Large intestine (tissue), 3 donors: ENCODE results near the gene COLQ. TPM values are rescaled to one million over a fixed set of nuclear protein-coding genes. Genes with fewer than 3 reads are reported as not detected.
"Not testable (repeated sequence)": the region's sequence is repeated elsewhere in the genome, so short reads cannot be mapped to it uniquely, and the experiment has no call there.

ENCODE experiments used
- DNase-seq, 2 donors: peaks; one replicate each; pipeline versions ENCODE4 v3.0.0 to v3.0.0-alpha.2; 2013
- H3K27ac ChIP-seq: one replicate; pipeline ENCODE4 v1.5.1; 2013; ENCODE audit warnings: low read length
- H3K27me3 ChIP-seq: 2 replicates; pipeline ENCODE4 v1.6.1; 2013; ENCODE audit warnings: low read length; ENCODE audit not compliant: control insufficient read depth, insufficient read depth
- H3K36me3 ChIP-seq: 2 replicates; pipeline ENCODE4 v1.6.1; 2013; ENCODE audit warnings: low read length; ENCODE audit not compliant: control insufficient read depth, insufficient read depth
- H3K4me1 ChIP-seq: one replicate; pipeline ENCODE4 v1.6.1; 2013; ENCODE audit warnings: low read length; ENCODE audit not compliant: control insufficient read depth, insufficient read depth
- H3K4me3 ChIP-seq: one replicate; pipeline ENCODE4 v1.5.1; 2013; ENCODE audit warnings: low read length
- H3K9me3 ChIP-seq: one replicate; pipeline ENCODE4 v1.6.1; 2013; ENCODE audit warnings: mild to moderate bottlenecking, low read depth, low read length, moderate library complexity; ENCODE audit not compliant: control insufficient read depth
- WGBS: methylation state at CpG from one replicate; pipeline ENCODE4 v1.1.5; 2013; ENCODE audit warnings: low lambda C conversion rate; ENCODE audit not compliant: insufficient coverage; 5-methylcytosine and 5-hydroxymethylcytosine counted together
- polyA plus RNA-seq: library from polyadenylated mRNA; unstranded; fragments of 120-200 nt; gene quantifications from one replicate; pipeline ENCODE4 v1.2.1, GENCODE V29; 2013

Gene COLQ
- polyA plus RNA-seq, 1 donor = 4.7 TPM

DNA sequence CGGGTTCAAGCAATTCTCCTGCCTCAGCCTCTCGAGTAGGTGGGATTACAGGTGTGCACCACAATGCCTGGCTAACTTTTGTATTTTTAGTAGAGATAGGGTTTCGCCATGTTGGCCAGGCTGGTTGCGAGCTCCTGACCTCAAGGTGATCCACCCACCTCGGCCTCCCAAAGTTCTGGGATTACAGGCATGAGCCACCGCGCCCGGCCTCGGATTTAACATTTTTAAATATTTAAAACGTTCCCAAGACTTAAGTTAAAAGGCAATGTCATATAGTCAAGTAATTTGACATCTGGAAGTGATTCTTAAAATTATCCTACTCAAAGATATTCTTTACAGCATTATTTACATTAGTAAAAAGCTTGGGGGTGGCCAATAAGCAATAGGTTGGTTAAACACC, 64.6 kb downstream of the COLQ start:
- not testable (repeated sequence) for DNase-seq, H3K36me3 ChIP-seq, H3K27me3 ChIP-seq, H3K27ac ChIP-seq, H3K9me3 ChIP-seq, H3K4me3 ChIP-seq, H3K4me1 ChIP-seq
- WGBS = 100% methylated on average over 1 of the region's 10 CpGs

DNA sequence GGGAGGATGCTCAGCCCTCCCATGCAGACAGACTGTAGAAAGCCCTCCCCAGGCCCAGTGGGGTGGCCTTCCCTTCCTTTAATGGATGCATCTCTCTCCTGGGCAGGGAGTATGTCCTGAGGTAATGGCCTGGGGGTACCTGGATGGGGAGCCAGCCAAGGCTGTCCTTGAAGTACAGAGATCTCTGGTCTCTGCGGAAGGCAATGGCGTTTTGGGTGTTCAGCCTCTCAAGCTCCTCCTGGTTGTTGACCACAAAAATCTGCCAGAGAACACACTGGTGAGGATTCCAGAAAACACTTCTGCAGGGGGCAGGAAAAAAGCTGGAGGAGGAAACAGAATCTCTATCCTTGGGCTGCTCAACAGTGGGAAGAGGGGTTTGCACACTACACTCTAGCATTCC, 65.2 kb downstream of the COLQ start:
- Histone ChIP-seq H3K27ac (no peak overlapping the region), H3K4me3 (no peak overlapping the region), H3K4me1 (no peaks in the 10 kb centered on the region), H3K27me3 (no peaks in the 10 kb centered on the region), H3K36me3 (peaks cover 2% of the 10 kb centered on the region), H3K9me3 (no peaks in the 10 kb centered on the region)
- WGBS = no CpG with 5 or more reads among the region's 2 CpGs
- no peak for DNase-seq

DNA sequence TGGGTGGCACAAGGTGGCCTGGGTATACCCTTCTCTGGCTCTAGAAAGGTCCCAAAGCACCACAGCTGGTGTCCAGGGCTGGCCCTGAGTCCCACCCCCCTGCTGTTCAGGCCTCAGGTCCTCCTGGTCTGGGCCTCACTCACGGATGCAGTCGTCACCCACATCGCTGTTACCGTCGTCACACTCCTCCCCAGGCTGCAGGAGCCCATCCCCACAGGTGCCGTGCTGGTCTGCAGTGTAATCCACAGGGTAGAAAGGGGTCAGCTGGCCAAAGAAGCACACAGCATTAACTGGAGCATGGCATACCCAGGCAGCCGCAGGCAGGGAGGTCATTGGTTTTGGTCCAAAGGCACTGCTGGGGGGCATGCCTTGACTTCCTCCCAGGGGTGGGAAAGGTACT, 65.8 kb downstream of the COLQ start:
- Histone ChIP-seq H3K9me3 (no peaks in the 10 kb centered on the region), H3K36me3 (peaks cover 4% of the 10 kb centered on the region), H3K4me1 (no peaks in the 10 kb centered on the region), H3K27me3 (no peaks in the 10 kb centered on the region), H3K27ac (no peak overlapping the region), H3K4me3 (no peak overlapping the region)
- WGBS = no CpG with 5 or more reads among the region's 7 CpGs
- DNase-seq = no peak

DNA sequence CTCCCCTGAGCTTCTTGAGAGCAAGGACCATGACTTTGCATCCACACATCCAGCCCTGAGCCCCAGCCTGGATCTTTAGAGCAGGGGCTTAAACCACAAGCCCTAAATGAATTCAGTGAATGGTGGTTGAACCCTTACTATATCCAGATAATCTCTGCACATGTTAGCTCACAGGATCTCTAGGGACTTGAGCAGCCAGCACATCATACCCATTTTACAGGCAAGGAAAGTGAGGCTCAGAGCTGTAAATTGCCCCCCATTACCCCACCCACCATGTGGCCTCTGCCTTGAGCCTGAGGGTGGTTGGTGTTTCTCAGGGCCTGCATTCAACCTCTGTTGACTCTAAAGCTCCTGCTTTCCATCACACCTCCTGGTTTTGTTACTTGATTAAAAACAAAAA, 66.5 kb downstream of the COLQ start:
- no peaks in the 10 kb centered on the region for H3K4me1 ChIP-seq

DNA sequence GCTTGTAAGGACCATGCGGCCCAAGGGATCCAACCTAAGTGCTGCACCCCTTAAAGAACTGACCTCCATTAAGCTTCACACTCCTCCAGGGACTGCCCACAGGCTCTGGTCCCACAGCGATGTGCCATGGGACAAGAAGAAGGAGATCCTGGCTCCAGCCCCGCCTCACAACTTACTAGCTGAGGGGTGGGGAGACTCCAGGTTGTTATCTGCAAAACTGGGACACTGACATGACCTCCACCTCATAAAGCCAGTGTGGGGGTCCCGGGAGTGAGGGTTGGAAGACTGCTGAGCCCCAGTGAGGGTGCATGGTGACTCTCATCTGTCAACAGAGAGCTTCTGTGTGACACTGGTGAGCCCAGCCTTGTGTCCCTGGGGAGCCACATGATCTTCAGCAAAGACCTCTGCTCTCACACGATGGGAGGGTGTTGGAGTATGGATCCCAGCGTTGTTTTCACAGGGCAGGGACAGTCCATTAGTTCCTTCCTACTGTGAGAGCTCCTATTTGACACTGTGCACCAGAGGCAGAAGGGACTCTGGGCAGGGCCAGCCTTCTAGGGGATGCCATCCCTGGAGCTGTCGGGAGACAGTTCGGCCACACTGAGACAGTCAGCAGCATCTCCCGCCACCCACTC, 67.4 kb downstream of the COLQ start:
- no peaks in the 10 kb centered on the region for H3K27me3 ChIP-seq
- no peak overlapping the region for H3K4me3 ChIP-seq
- H3K27ac ChIP-seq = no peak overlapping the region
- no CpG with 5 or more reads among the region's 9 CpGs for WGBS
- DNase-seq = no peak
- H3K36me3 ChIP-seq = peaks cover 6% of the 10 kb centered on the region
- H3K9me3 ChIP-seq = no peaks in the 10 kb centered on the region
- H3K4me1 ChIP-seq = no peaks in the 10 kb centered on the region

More for the DNA sequence above, 66.5 kb downstream of the COLQ start:
- Histone ChIP-seq H3K36me3 (peaks cover 4% of the 10 kb centered on the region), H3K4me3 (no peak overlapping the region), H3K27ac (no peak overlapping the region), H3K9me3 (no peaks in the 10 kb centered on the region), H3K27me3 (no peaks in the 10 kb centered on the region)
- DNase-seq = no peak

DNA sequence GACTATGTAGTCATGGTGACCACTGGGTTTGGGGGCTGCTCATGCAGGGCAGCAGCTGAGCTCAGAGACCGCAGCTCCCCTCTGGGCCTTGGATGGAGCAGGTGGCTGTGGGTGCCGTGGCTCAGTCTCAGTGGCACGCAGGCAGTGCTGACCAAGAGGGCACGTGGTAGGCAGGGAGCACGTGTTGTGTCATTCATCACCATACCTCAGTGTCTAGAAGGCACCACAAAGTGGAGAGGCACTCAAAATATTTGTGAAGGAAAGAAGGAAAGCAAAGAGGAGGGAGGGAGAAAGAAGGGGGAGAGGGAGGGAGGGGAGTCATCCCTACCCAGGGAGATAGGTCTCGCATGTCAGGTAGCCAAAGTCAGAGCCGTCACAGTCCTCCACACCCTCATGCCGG, 68.0 kb downstream of the COLQ start:
- WGBS = 80% methylated on average over 1 of the region's 8 CpGs

DNA sequence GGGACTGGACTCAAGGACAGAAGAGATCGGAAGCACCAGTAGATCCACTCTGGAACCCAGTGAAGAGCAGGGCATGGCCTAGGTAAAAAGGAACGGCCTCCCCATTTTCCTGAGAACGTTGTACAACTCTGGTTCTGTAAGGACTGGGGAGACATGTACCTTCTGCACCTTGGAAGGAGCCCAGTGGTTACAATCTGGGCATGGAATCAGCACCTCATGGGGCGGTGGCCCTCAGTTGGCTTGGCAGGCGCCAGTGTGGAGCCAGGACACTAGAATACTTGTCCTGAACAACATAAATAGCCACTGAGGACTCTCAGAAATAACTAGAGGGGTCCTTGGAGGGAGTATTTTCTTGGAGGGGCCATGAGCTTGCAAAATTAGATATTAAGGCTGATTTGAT, 68.5 kb downstream of the COLQ start:
- H3K27ac ChIP-seq = no peak overlapping the region
- no peak overlapping the region for H3K4me3 ChIP-seq
- DNase-seq = no peak
- WGBS = no CpG with 5 or more reads among the region's 5 CpGs
- H3K4me1 ChIP-seq = no peaks in the 10 kb centered on the region
- no peaks in the 10 kb centered on the region for H3K27me3 ChIP-seq
- no peaks in the 10 kb centered on the region for H3K9me3 ChIP-seq
- H3K36me3 ChIP-seq = peaks cover 6% of the 10 kb centered on the region

More for the DNA sequence above, 68.0 kb downstream of the COLQ start:
- Histone ChIP-seq H3K4me3 (no peak overlapping the region), H3K9me3 (no peaks in the 10 kb centered on the region), H3K27ac (no peak overlapping the region), H3K36me3 (peaks cover 6% of the 10 kb centered on the region), H3K4me1 (no peaks in the 10 kb centered on the region), H3K27me3 (no peaks in the 10 kb centered on the region)
- no peak for DNase-seq

DNA sequence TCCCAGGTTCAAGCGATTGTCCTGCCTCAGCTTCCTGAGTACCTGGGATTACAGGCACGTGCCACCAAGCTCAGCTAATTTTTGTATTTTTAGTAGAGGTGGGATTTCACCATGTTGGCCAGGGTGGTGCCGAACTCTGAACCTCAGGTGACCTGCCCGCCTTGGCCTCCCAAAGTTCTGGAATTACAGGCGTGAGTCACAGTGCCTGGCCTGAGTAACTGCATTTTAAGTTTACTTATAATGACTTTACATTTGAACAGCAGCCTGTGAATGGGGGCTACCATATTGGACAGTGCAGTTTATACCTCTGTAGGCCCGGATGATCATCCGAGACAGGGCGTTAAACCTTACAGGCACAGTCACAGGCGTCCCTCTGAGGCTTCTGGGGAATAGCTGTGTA, 69.3 kb downstream of the COLQ start:
- no peak overlapping the region for H3K27ac ChIP-seq
- no peak overlapping the region for H3K4me3 ChIP-seq
- H3K36me3 ChIP-seq = peaks cover 6% of the 10 kb centered on the region
- no peaks in the 10 kb centered on the region for H3K4me1 ChIP-seq
- no peak for DNase-seq
- no peaks in the 10 kb centered on the region for H3K27me3 ChIP-seq
- 100% methylated on average over 1 of the region's 9 CpGs for WGBS
- H3K9me3 ChIP-seq = no peaks in the 10 kb centered on the region

DNA sequence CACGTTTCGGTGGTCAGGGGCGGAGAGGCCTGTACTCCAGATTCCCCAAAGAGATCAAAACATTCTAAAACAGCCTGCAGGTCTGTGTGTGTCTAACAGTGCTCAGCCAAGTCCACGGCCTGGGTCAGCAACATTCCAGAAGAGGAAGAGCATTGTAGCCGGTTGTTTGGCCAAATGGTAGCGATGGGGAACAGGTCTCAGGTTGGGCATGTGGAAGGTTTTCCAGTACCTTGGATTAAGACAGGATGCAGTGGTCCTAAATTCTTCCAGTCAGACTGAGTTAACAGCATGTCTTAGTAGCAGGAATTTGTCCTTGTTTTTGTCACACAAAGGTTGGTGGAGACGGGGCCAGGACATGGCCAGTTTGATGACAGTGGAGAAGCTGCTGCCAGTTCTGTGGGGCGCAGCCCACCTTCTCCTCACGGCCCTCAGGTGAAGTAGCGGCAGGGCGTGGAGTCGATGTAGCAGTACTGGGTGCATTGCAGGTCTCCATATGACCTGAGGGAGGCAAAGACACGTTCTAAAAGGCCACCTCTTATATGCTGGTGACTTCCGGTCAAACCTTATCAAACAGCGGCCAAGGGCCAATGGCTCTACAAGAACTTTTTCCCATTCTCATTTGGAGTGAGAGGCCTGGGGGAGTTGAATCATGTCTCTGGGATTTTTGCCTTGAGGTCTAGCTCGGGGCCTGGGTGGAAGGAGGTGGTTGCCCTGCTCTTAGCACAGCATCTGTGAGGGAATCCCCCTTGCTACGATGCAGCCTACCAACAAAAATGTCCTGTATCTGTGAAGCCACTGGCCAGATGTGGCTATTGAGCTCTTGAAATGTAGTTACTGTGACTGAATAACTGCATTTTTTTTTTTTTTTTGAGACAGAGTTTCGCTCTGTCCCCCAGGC, 70.0 kb downstream of the COLQ start:
- no peak overlapping the region for H3K27ac ChIP-seq
- H3K27me3 ChIP-seq = no peaks in the 10 kb centered on the region
- no peaks in the 10 kb centered on the region for H3K4me1 ChIP-seq
- no peak for DNase-seq
- no CpG with 5 or more reads among the region's 18 CpGs for WGBS
- peaks cover 6% of the 10 kb centered on the region for H3K36me3 ChIP-seq
- H3K4me3 ChIP-seq = no peak overlapping the region
- no peaks in the 10 kb centered on the region for H3K9me3 ChIP-seq

DNA sequence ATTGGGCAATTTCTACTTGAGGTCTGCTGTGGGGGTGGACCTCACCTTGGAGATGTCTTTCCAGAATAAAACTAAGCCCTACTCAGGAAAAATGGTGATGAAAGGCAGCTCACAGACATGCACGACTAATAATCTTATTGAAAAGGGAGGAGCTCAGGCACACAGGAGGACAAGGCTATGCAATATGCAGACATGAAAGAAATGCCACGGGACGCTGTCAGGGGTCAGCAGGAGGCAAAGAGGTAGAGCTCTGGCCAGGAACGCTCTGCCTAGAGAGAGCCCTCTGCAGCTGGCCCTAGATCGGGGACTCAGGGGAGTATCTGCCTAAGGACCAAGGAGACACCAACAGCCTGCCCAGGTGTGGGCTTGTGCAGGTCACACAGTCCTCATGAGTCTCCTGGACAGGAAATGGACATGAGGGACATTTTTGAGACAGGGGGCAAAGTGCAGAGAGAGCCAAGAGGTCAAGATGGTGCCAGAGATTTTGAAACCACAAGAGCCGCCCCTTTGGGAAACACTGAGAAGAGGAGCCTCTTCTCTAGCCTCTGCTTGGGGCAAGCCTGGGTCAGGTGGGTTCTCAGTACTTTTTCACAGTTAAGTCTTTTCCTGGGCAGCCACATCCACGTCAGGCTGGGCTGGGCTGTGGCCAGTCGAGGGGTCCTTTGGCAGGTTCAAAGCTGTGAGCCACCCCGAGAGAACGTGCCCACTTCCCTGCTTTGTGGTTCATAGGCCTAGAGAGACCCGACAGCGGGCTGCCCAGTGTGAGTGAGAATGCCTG, 70.9 kb downstream of the COLQ start:
- Histone ChIP-seq H3K9me3 (no peaks in the 10 kb centered on the region), H3K36me3 (peaks cover 6% of the 10 kb centered on the region), H3K27me3 (no peaks in the 10 kb centered on the region), H3K27ac (no peak overlapping the region), H3K4me1 (no peaks in the 10 kb centered on the region), H3K4me3 (no peak overlapping the region)
- WGBS = no CpG with 5 or more reads among the region's 12 CpGs
- DNase-seq = no peak
